GM12872 (cell line): Measurements from ENCODE around the gene ARF6.
A peak's percentile ranks its signal among the peaks of the same experiment; 100 is the strongest.

Experiments used
- CTCF ChIP-seq: IDR thresholded peaks from 3 replicates; pipeline ENCODE4 v1.5.1; 2011; ENCODE audit warnings: low read depth, mild to moderate bottlenecking, low read length, moderate library complexity; ENCODE audit not compliant: insufficient read depth

The ARF6 gene

DNA sequence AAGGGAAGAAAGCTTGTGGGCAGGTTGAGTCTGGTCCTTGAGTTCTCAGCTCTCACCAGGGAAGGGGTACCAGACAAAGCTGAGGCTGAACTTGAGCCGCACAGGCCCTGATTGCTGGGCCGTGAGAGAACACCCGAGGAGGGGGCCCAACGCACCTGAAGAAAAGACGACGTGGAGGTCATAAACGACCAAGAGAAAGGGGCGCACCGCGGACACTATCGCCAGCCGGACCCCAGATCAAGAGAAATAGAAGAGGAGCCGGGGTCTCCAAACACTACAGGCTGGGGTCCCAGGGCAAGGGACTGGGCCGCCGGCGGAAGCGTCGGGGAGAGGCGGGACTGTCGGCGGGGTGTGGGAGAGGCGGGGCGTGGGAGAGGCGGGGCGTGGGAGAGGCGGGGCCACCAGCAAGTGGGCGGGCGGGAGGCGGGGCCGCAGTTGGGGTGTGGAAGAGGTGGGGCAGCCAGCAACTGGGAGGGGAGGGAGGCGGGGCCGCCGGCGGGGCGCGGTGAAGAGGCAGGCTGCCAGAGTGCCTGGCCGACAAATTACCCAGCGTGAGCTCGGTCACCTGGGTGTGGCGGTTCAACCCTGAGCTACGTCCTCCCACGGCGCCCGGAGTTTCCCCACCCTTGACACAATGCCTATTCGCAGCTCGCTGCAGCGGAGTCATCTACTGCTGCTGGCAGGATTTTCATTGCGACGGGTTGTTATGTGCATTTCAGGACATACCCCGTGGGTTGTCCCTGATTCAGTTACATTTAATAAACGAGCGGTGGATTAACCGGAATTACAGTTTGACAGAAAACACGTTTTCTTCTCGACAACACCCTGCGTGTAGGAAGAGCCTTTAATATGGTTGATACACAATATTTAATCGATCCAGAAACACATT lies 24.8 kb upstream of the ARF6 start:
- no peak for TF ChIP-seq CTCF

- TF ChIP-seq CTCF: no peak
Observed at GRCh38 chr14:49868720-49869114, 24.2 kb upstream of the ARF6 start.

DNA sequence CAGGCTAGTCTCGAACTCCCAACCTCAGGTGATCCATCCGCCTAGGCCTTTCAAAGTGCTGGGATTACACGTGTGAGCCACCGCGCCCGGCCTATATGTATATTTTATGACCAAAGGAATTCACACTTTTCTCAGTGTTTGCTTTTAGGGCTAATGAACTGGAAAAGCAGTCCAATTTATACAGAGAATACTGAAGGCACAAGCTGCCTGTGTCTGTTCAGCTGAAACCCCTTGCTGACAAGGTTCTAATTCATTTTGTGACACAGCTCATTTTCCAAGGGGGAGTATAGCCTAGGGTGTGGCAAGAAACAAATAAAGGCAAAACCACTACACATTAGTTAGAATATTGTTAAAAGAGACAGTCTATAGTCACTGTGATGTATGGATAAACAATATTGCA lies 22.0 kb upstream of the ARF6 start:
- no peak for TF ChIP-seq CTCF

- no peak for TF ChIP-seq CTCF
Observed at GRCh38 chr14:49875640-49876198, 17.2 kb upstream of the ARF6 start.

GRCh38 chr14:49876563-49877127 lies 16.2 kb upstream of the ARF6 start:
- no peak for TF ChIP-seq CTCF

- TF ChIP-seq CTCF: peak; percentile 84
Observed at GRCh38 chr14:49879646-49880204, 13.2 kb upstream of the ARF6 start.
